HG02885 (cell line): ENCODE measurements around the gene TC2N.
"Not testable (repeated sequence)": the region's sequence is repeated elsewhere in the genome, so short reads cannot be mapped to it uniquely, and the experiment has no call there.

Experiments
- ATAC-seq: cut with Tn5 transposase; IDR thresholded peaks from one replicate; pipeline ENCODE4 v1.9.1; 2021; ENCODE audit warnings: mild to moderate bottlenecking; ENCODE audit not compliant: unreplicated experiment, poor library complexity

Gene TC2N

DNA sequence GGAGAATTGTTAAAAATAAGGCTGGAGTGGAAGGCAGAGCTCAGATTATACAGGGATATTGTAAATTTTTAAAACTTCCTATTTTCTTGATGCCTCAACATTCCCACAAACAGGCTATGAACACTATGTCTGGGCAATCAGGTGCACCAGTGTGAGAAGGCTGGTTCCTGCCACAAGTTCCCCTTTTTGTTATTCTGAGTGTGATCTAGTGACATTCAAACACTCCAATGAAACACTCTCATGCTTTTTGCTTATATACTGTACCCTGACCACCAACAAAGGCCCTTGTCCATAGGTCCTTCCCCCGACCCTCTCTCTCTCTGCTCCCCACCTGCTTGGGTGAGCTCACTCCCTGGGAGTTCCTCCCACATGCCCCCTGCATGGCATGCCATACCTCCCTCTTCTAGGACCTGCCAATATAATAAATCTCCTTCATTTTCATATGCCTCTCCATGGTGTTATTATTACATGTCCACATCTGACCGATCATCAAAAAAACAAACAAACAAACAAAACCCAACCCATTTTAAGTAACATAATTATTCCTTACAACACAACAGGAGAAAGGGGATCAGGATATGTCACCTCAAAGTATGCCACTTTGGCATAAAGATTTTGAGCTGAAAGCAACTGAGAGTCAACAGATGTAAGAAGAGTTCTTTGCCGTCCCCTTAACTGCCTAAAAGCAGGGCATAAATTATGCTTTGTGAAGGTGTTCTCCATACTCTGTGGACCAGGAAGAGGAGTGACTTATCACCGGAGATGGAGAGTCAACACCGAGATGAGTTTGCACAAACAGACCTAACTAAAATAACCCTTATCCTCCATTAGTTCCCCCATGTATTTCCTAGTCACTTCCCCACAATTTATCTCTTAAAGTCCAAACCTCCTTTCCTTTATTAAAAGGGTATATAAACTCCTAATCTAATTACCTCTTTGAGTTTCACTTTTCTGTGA is 92.9 kb downstream of the TC2N start:
- no peak for ATAC-seq

DNA sequence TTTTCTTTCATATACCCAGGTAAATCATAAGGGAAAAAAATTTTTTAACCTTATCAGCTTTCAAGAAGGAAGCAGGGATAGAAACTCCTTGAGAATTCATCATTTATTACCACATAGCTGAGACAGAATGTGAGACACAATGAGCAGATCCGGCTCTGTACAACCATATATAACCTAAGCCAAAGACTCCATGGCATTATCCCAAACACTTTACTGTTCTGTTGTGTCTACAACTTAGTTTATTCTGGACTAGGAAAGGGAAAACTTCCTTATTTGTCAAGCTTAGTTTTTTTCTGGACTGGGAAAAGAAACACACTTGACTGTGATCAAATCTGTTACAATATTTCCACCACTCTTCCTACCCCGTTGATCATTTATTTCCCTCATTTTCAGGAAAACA is 97.2 kb downstream of the TC2N start:
- ATAC-seq = no peak

DNA sequence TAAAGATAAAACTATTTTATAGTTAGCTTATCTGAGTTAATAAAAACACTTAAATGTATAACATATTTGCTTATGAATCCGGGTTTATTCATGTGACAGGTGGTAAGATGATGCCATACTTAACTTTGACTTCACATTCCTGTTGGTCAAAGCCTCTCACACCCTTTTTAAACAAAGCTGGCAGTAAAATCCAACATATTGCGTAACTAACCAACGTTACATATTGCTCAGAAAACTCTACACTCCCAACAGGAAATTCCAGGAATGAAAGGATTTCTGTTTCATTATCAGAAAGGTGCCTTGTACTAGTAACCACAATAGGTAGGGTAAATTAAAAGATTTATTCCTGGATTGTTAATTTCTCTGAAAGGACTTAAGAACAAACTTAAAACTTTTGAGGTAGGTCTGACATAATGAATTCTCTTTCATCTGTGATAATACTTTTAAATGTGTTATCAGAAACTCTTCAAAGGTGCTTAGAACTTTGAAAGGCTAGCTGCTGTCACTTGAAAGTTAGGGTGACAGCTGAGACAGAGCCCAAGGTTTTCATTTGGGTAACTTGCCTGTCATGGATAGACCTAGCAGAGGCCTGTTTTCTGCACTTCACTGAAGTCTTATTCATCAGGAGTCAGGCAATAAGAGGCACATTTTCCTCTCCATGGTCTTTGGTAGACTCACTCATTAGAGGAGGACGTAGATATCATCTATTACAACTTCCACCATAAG is 111.6 kb downstream of the TC2N start:
- no peak for ATAC-seq

GRCh38 chr14:91754819-91755218 is 112.5 kb downstream of the TC2N start:
- ATAC-seq = no peak

- no peak for ATAC-seq
Measured at GRCh38 chr14:91754185-91754584, 113.2 kb downstream of the TC2N start.

- no peak for ATAC-seq
Measured at GRCh38 chr14:91753501-91754128, 113.7 kb downstream of the TC2N start.

- ATAC-seq = no peak
Measured at GRCh38 chr14:91752961-91753360, 114.4 kb downstream of the TC2N start.

DNA sequence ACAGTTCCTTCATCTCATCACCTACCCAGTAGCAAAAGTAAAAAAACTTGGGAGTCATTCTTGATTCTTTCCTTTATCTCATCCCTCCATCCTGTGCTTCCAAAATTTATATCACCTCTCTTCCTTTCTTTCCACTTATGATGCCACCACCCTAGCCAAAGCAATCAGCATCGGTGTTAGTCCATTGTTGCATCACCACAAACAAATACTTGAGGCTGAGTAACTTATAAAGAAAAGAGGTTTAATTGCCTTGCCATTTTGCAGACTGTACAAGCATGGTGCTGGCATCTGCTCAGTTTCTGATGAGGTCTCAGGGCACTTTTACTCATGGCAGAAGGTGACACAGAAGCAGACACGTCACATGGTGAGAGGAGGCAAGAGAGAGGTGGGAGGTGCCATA is 115.6 kb downstream of the TC2N start:
- no peak for ATAC-seq

GRCh38 chr14:91750634-91751198 is 116.6 kb downstream of the TC2N start:
- ATAC-seq = no peak

DNA sequence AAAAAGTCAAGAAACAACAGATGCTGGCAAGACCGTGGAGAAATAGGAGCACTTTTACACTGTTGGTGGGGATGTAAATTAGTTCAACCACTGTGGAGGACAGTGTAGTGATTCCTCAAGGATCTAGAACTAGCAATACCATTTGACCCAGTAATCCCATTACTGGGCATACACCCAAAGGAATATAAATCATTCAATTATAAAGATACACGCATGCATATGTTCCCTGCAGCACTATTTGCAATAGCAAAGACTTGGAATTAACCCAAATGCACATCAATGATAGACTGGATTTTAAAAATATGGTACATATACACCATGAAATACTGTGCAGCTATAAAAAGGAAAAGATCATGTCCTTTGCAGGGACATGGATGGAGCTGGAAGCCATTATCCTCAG is 117.5 kb downstream of the TC2N start:
- ATAC-seq = no peak

DNA sequence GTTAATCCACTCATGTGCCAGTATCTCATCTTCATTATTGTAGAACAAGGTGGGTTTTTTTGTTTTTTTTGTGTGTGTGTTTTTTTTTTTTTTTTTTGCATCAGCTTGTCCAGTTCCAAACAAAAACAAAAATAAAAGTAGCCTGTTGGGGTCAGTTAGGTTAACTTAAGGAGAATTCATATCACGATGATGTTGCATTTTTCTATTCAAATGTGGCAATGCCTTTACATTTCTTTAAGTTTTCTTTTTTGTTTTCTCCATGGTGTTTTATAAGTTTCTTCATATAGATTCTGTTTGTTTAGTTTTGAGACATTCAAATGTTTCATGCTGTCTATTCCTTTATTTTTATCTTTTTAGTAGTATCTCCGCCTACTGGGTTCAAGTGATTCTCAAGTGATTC is 119.3 kb downstream of the TC2N start:
- no peak for ATAC-seq

DNA sequence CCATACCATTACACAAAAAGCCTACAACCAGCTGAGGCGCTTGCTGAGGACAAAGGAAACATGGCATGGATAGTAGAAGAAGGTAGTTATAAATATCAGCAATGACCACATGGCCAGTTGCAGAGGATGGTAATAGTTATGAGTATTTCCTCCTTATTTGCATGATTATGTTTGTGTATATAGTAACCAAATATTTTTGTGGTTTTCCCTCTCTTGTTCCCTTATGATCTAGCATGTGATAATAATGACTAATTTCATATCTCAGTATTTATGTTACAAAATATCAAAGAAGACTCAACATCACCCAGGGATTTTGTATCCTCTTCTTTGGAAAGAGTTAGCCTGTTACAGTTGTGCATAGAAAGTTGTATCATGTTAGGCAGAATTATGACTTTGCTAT is 122.0 kb downstream of the TC2N start:
- ATAC-seq = no peak

DNA sequence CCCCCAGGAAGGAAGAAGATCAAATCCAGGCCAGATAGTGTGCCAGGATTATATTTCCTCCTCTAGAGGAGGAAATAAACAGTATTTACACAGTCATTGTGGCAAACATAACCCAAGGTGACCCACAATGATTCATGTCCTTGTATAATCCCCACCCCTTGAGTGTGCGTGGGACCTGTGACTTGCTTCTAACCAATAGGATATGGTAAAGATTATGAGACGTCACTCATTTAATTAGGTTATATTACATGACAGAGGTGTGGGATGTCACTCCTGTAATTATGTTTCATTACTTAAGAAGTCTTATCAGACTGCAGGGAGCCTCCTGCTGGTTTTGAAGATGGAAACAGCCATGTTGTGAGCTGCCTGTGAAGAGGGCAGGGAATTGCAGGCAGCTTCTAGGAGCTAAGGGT is 123.3 kb downstream of the TC2N start:
- no peak for ATAC-seq

DNA sequence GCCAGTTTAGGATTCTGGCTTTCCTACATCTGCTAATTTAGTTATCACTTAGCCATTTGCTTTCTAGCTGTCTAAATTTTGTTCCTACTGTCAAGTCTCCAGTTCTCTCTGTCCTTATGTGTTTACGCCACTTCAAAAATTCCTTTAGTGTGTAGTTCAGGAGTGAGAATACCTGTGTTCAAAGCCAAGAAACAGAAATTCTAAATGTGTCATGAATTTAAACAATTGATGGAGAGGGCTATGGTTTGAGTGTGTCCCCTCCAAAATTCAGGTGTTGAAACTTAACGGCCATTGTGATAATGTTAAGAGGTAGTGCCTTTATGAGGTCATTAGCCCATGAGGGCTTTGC is 124.1 kb downstream of the TC2N start:
- ATAC-seq = no peak

- ATAC-seq = no peak
Measured at GRCh38 chr14:91742621-91743304, 124.6 kb downstream of the TC2N start.

DNA sequence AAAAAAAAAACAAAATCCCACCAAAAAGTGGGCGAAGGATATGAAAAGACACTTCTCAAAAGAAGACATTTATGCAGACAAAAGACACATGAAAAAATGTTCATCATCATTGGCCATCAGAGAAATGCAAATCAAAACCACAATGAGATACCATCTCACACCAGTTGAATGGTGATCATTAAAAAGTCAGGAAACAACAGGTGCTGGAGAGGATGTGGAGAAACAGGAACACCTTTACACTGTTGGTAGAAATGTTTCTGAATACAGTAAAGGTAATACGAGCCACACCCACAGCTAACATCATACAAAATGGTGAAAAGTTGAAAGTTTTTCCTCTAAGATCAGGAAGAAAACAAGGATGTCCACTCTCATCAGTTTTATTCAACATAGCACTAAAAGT is 127.5 kb downstream of the TC2N start:
- not testable (repeated sequence) for ATAC-seq

DNA sequence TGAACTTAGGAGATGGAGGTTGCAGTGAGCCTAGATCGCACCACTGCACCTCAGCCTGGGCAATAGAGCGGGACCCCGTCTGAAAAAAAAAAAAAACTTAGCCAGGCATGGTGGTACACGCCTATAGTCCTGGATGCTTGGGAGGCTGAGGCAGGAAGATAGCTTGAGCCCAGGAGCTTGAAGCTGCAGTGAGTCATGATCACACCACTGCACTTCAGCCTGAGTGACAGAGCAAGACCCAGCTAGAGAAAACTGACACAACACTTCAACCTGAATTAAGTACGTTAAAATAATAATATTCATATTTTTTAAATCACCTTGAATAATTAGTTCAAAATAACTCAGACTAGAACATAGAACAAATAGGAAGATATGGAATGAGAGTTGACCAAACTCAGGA is 129.7 kb downstream of the TC2N start:
- no peak for ATAC-seq

DNA sequence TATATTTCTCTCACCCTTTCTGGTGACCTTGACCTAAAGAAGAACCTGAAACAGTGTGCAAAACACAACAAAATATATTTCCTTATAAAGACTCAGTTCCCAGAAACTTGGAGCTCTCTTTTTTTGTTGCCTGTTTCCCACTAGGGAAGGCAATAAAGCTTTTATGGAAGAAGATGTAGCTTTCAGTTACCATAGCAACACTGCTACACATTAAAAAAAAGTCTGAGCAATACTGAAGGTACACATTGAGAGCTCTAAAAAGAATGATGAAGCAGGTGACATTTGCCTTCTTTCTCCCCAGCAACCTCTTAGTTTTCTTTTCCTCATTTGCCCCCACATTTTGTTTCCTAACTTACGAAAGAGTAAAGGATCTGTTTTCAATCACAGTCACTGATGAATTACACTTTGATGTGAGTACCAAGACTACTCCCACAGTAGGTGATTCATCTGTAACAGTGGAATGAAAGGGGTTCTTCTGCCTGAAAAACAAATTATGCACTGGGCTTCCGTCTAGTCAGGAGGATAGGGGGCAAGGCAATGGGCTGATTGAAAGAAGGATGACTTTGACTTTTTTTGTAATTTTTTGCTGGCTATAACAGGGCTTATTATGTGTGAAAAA is 134.4 kb downstream of the TC2N start:
- ATAC-seq = no peak

DNA sequence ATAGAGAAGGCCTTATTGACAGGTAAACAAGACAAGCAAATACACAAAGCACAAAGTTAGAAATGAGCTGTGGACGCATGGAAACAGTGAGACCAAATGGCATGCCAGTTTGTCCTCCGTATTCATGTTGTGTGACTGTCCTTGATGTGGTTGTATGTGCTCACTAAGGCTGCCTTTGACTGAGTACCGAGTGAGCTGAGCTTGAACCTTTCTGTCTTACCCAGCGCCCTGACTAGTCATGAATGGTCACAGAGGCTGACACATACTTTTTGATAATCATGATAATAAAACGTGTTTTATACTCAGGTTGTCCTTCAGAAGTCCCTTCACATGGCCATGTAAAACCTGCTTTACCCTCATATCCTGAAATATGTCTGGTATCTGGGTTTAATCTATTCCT is 134.9 kb downstream of the TC2N start:
- no peak for ATAC-seq

DNA sequence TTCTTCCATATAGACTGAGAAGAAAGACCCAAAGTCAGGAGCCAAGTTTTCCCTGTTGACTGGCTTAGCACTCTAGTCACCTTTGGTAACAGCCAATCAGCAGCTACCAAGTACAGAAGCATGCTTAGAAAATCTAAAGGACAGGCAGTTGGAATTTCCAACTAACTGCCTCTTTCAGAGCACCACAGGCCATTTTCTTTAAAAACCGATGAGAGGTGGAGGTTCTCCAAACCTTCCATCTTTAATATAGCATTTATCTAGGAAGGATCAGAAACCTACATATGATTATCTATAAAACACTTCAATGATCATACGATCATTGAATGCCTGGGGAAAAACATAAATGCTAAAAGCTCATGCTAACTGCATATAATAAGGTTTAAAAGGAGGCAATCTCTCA is 135.3 kb downstream of the TC2N start, which contains the start of gene CATSPERB:
Gene CATSPERB (minus strand): TSS at position 101 of the 400 bp plus-strand sequence. CDS start 2,607 bp downstream, outside the sequence.
- ATAC-seq = no peak
